NCI-H187 (cell line): Measurements from ENCODE around the gene RASEF.
"Not testable (repeated sequence)": the region's sequence is repeated elsewhere in the genome, so short reads cannot be mapped to it uniquely, and the experiment has no call there.

Experiments
- DNase-seq, 2 experiments: peaks; one replicate each; lab custom pipeline; 2025; lab: John Stamatoyannopoulos, UW

The RASEF gene

DNA sequence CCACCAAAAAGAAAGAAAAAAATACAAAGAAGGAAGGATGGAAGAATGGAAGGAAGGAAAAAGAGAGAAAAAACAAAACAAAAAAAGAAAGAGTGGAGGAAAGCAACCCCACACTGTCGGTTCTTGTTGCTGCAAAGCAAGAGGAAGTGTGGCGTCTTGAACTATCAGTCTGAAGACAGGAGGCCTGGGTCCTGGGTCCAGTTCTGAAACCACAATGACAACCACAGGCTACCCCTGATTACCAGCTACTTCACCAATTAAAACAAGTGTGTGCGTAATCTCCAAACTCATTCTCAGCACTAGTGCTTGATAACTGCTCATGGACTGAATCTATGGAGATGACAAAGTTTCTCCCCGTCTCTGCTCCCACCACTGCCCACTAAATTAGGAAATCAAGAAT is 93.7 kb downstream of the RASEF start:
- no peak for DNase-seq

DNA sequence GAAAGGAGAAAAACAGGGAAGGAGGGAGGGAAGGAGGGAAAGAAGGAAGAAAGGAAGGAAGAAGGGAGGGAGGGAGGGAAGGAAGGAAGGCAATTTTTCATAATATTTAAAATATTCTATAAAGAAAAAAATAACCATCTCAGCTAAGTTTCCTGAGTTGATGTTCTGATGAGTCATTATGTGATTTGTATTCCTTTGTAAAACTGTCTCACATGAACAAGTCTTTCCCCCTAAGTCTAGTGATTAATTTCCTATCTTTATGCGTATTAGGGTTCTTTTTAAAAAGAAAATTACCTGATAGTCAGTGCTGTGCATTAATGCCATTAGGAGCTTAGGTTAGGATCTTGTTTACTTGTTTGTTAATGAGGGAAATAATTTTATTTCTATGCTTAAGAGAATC is 94.1 kb downstream of the RASEF start:
- no peak for DNase-seq

DNA sequence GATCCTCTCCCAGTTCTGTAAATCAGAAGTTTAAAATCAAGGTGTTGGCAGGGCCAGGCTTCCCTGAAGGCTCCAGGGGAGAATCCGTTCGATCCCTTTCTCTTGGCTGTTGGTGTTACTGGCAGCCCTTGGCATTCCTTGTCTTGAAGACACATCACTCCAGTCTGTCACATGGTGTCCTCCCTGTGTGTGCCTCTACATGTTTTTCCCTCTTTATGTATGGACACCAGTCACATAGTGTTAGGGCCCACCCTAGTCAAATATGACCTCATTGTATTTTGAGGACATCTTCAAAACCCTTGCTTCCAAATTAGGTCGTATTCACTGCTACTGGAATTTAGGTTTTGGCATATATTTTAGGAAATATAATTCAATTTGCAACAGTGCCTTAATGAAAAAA is 94.6 kb downstream of the RASEF start:
- no peak for DNase-seq

DNA sequence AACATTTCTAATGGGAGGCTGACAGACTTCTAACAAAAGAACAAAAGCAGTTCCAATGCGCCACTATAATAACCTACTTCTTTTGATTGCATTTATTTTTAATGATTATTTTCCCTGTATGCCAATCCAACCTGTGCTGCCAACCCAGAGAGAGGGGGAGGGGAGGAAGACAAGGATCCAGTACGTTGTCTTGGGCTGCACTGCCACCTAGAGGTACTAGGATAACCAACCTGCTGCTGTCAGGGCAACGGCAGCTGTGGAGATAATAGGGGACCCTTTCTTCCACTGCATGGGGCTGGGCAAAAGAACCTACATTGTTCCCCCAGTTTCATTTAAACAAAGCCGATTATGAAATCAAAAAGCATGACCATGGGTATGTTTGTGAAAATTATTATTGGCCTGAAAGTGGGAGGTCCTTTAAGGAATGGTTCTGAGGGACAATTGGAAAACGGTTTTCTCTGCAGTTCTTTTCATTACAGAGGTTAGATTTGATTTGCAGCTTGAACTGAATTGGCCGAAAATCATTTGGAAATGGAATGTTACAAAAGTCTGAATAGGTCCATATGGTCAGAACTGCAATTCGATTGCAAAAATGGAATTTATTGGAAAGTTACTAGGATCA is 101.3 kb downstream of the RASEF start:
- peak; percentile 28 to 40 for DNase-seq

DNA sequence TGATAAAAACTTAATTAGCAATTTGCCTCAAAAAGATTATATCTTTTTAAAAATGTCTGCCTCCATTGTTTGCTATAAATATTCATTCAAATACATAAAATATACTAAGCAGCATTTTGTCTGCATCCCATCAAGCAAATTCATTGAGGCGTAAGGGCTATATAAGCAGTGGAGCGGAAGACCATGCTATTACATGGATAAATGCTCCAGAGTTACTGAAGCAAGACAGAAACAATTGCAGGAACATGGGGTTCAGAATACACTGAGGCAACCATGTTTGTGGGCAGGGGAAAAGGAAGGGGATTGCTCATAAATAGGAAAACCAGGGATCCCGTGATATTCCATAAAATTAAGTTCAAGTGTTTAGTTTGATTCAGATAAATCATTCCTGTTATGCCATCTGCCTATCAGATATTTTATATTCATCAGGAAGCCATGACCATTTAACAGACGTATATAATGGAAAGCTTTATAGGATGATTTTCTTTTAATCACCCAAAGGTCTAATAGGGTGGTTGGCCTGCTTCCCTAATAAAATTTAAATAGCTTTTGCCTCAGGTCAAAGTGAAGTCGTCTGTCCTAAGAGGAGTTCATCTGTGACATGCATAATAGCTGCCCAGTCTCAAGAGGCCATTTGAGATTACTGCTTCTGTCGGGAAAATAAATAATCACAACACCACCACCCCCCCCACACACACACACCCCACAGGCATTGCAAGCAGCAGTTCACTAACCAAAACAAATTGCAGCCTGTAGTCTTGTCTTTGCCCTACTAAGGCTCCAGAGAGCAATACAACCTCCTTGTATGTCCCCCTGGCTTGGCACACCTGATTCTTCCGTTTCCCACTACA is 105.2 kb downstream of the RASEF start:
- DNase-seq: no peak

DNA sequence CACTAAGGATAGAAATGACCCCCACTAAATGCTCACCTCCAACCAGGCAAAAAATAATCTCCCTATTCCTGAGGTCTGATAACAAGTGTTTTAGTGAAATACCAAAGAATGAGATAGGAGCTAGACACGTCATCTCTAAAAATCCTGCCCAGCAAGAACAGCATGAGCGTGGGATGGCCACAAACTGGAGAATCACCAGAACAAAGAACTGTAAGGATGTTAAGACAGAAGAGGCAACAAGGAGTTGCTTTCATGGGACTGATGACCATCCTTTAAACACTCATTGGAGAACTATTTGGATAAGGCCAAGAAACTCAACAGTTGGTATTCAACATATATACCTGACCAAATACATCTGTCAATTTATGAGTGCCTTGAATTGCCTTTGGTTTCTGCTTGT is 113.7 kb downstream of the RASEF start:
- DNase-seq: no peak

DNA sequence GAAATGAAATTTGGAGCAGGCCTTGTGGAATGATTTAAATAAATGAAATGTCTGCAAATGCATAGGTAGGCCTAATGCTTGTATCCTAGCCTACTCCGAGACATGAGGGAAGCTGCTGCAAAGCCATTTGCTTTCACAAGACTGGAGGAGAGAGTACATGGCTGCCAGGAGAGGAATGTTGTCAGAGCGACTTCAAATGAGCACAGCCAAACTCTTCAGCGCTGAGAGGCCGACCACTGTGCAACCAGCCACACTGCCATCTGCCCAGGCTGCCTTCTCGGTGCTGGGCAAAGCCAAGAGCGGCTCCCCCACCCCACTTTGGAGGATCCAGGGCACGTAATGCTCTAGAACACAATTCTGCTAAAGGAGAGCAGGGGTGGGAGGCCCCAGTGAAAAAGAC is 122.6 kb downstream of the RASEF start:
- no peak for DNase-seq

DNA sequence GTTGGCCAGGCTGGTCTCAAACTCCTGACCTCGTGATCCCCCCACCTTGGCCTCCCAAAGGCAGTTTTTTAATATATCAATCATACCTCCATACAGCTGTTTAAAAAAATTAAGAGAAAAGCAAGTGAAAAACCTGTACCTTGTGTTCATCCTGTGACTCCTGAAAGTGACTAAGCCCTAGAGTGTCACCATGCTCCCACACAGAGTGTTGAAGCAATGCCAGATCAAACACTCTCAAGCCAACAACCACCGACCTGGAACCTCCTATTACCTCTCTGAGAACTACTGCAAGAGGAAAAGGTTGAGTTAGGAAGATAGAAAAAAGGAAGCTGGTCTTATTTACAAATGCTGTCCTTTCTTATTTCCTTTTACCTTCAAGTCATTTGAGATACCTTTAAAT is 123.5 kb downstream of the RASEF start:
- no peak for DNase-seq

DNA sequence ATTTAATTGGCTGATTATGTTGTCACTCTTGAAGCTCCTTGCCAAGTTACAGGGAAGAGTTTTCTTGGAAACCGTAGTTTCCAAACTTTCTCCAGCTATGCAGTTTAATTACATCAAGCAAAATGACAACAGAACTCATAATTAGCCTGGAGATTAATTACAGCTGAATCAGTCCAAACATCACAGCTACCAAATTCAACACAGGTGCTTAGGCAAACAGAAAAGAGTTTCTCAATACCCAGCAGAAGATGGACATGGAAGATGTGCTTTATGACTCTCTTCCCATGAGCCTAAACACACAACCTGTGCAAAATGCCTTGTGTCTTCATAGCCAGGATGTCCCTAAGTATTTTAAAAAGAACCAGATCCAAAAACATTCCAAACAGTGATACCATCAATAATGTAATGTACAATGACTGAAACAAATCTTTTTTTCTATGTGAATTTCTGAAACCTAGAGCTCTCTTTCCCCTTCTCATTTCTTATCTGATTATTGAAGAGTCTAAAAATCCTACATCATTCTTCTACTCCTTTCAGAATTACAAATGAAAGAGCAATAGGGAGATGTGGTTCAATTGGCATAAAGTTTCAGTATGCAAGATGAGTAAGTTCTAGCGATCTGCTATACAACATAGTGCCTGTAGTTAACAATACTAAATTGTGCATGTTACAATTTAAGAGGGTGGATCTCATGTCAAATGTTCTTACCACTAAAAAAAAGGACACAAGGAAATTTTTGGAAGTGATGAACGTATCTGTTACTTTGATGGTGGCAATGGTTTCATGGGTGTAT is 124.3 kb downstream of the RASEF start:
- DNase-seq: no peak

DNA sequence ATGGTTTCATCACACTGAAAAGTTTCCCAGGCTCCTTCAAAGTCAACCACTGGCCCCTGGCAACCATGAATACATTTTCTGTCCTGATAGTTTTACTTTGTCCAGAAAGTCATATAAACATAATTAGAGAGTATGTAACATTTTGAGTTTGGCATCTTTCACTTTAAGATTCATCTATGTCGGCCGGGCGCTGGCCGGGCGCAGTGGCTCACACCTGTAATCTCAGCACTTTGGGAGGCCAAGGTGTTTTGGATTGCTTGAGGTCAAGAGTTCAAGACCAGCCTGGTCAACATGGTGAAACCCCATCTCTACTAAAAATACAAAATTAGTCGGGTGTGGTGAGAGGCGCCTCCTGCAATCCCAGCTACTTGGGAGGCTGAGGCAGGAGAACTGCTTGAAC is 126.4 kb downstream of the RASEF start:
- DNase-seq: not testable (repeated sequence)

DNA sequence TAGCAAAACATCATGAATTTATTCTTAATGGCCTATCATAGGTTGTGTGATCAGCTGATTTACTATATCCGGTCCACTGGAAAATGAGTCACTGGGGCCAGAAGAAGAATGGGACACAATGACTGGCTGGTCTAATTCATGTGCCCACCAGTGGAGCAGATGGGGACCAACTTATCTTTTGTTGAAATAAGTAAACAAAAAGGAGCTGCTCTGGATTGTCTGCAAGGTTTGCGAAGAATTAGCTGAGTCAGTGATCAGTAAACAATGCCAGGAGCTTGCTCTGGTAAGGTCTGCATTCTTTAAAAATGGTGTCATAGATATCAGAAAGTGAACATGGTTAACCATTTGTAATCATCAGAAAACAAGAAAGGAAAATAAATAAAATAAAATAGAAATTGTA is 128.0 kb downstream of the RASEF start:
- DNase-seq: no peak

DNA sequence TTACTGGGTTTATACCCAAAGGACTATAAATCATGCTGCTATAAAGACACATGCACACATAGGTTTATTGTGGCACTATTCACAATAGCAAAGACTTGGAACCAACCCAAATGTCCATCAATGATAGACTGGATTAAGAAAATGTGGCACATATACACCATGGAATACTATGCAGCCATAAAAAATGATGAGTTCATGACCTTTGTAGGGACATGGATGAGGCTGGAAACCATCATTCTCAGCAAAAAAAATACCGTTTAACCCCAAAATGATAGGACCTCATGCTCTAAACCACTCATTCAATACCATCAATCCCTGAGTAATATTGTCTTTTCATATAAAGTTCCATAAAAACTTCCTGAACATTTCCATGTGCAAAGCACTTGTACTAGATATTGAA is 128.9 kb downstream of the RASEF start:
- DNase-seq: not testable (repeated sequence)

DNA sequence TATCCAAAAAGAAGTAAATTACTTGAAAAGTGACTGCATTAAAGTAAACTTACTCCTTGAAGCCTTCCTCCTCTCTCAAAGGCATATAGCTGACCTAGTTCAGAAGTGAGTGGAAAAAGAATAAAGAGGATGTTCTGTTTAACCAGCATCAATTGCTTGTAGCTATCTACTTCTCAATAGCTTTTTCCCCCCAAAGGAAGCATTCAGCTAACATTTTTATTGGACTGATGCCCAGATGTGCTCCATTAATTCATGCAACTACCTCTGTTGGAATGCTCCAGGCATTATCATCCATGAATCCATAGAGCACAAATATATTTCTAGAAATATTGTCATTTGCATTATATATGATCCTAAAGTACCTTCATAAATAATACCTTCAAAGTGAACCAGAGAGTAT is 132.8 kb downstream of the RASEF start:
- no peak for DNase-seq
